Spleen (tissue), 11 donors: ENCODE results near the gene METTL26. TPM values are rescaled to one million over a fixed set of nuclear protein-coding genes. Genes with fewer than 3 reads are reported as not detected.

Source experiments
- DNase-seq: peaks from one replicate; pipeline ENCODE4 v3.0.0-alpha.2; 2020
- H3K27ac ChIP-seq, 8 donors: fragments of 200-600 bp; sonication (generic) in 7 of 8; 1 replicate in 4 of 8; 2 replicates in 4 of 8; pipeline versions ENCODE4 v1.5.0 to v1.8.0; 2016 to 2021; ENCODE audit warnings: inconsistent platforms in 4 of 8, mild to moderate bottlenecking in 4 of 8, moderate library complexity in 1 of 8
- H3K27me3 ChIP-seq, 7 donors: fragments of 200-600 bp; sonication (generic) in 6 of 7; replicated peaks in 1 of 7; 1 replicate in 4 of 7; 2 replicates in 3 of 7; pipeline versions ENCODE4 v1.5.0 to v1.8.0; 2016 to 2021; ENCODE audit warnings: inconsistent platforms in 3 of 7, mild to moderate bottlenecking in 1 of 7
- H3K36me3 ChIP-seq, 6 donors: fragments of 200-600 bp; sonication (generic) in 5 of 6; 1 replicate in 4 of 6; 2 replicates in 2 of 6; pipeline versions ENCODE4 v1.5.0 to v1.8.0; 2016 to 2021; ENCODE audit warnings: inconsistent platforms in 2 of 6
- H3K4me1 ChIP-seq, 6 donors: fragments of 200-600 bp; sonication (generic) in 5 of 6; 1 replicate in 3 of 6; 2 replicates in 3 of 6; pipeline versions ENCODE4 v1.5.0 to v1.8.0; 2016 to 2021; ENCODE audit warnings: inconsistent platforms in 3 of 6
- H3K4me3 ChIP-seq, 8 donors: fragments of 200-600 bp; sonication (generic) in 7 of 8; 1 replicate in 4 of 8; 2 replicates in 4 of 8; pipeline versions ENCODE4 v1.5.0 to v1.8.0; 2016 to 2021; ENCODE audit warnings: inconsistent platforms in 4 of 8, mild to moderate bottlenecking in 4 of 8, moderate library complexity in 2 of 8
- H3K9me3 ChIP-seq, 8 donors: fragments of 200-600 bp; sonication (generic) in 7 of 8; 1 replicate in 4 of 8; 2 replicates in 4 of 8; pipeline versions ENCODE4 v1.5.0 to v1.8.0; 2016 to 2021; ENCODE audit warnings: inconsistent platforms in 4 of 8
- POLR2A ChIP-seq, 3 donors: fragments of 450-650 bp; IDR thresholded peaks; one replicate each; pipeline ENCODE4 v1.5.1; 2017; ENCODE audit warnings: antibody characterized with exemption in 3 of 3, mild to moderate bottlenecking in 1 of 3
- POLR2AphosphoS5 ChIP-seq, 3 donors: sonication (generic); formaldehyde crosslinking; IDR thresholded peaks; one replicate each; pipeline ENCODE4 v1.5.1; 2017; ENCODE audit warnings: antibody characterized with exemption in 3 of 3
- WGBS, 5 donors: extraction: QIAGEN DNeasy Blood & Tissue Kit in 3 of 5; methylation state at CpG; one replicate each; pipeline versions ENCODE4 v1.1.5 to v1.1.7; 2013 to 2018; 5-methylcytosine and 5-hydroxymethylcytosine counted together
- intact Hi-C: fragments of 100-400 bp; cut with DNase I; formaldehyde crosslinking; loops from one replicate; pipeline ENCODE4 v1.15.0; 2023; ENCODE audit warnings: low total_unique reads
- polyA plus RNA-seq, 3 donors: library from polyadenylated mRNA; stranded (reverse); fragments of 200-250 nt; gene quantifications; one replicate each; pipeline ENCODE4 v1.2.1, GENCODE V29; 2013
- total RNA-seq, 7 donors: library from RNA; depleted of rRNA in 3 of 7; stranded (reverse); fragments of >200 nt in 3 of 7; fragmentation: NEBNext Ultra II Directional in 4 of 7; extraction: Animal tissue kit (Norgen Biotek cat#: 25700) in 4 of 7; gene quantifications; one replicate each; pipeline versions ENCODE4 v1.1.0 to v1.2.1, GENCODE V29; 2016 to 2021
- TF ChIP-seq, protein P1 (sequence below), 11 experiments: fragments of 200-600 bp in 7 of 11; fragments of 450-650 bp in 4 of 11; sonication (generic) in 4 of 11; IDR thresholded peaks in 8 of 11; conservative IDR thresholded peaks in 3 of 11; 1 replicate in 7 of 11; 2 replicates in 4 of 11; pipeline versions ENCODE4 v1.4.0 to v1.8.0; 2016 to 2021; ENCODE audit warnings: antibody characterized with exemption in 11 of 11, inconsistent platforms in 4 of 11, mild to moderate bottlenecking in 1 of 11
- donor health status: healthy with polysubstance abuse.
- donor health status: DM: no; HTN: no; CAD: no; lungs with moderate emphysema.
- donor health status: DM: no; HTN: no; CAD: no.
- donor health status: Bipolar disorder and iron deficiency.
- donor health status: healthy.
- donor health status: DM: no; HTN: no; CAD: no.
- donor health status: DM: yes; HTN: yes; CAD: no.

METTL26 gene
- total and polyA plus RNA-seq, 10 donors, result 39.6 to 165 (median 59.4) TPM

DNA sequence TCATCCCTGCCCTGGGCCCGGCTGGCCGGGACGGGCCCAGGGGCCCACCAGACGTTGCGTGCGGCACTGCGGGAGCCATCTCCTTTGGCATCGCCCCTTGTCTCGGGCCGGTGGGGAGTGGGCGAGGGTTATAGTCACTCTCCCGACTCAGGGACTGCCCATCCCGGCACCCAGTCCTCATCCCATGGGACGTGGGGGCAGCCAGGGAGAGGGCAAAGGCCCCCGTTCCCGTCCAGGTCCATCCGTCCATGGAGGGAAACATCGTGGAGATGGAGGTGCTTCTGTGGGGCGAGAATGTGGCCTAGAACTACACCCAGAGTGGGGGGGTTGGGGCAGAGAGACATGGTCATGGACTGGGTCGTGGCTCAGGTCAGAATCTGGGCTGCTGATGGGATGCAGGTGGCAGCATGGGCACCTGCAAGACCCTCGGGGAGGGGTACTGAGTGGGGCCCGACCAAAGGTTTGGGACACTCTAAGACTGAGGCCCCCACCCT is 10.6 kb upstream of the METTL26 start:
- no peak for DNase-seq
- peaks cover 23 to 84% (median 62%) of the 10 kb centered on the region in 6 donors for H3K4me1 ChIP-seq
- intact Hi-C loops, result no loop called here
- no peaks in the 10 kb centered on the region for H3K9me3 ChIP-seq
- H3K27me3 ChIP-seq, result no peaks in the 10 kb centered on the region
- WGBS, 5 donors, result 70 to 91% (median 87%) methylated on average over 13 to 22 of the region's 22 CpGs
- H3K36me3 ChIP-seq, result peaks cover 0 to 2% (median 0%) of the 10 kb centered on the region in 6 donors
- TF ChIP-seq POLR2A (IDR thresholded peaks at IDR 0.05) (no peak), POLR2AphosphoS5 (IDR thresholded peaks at IDR 0.05) (no peak)
- TF ChIP-seq, protein P1, sequence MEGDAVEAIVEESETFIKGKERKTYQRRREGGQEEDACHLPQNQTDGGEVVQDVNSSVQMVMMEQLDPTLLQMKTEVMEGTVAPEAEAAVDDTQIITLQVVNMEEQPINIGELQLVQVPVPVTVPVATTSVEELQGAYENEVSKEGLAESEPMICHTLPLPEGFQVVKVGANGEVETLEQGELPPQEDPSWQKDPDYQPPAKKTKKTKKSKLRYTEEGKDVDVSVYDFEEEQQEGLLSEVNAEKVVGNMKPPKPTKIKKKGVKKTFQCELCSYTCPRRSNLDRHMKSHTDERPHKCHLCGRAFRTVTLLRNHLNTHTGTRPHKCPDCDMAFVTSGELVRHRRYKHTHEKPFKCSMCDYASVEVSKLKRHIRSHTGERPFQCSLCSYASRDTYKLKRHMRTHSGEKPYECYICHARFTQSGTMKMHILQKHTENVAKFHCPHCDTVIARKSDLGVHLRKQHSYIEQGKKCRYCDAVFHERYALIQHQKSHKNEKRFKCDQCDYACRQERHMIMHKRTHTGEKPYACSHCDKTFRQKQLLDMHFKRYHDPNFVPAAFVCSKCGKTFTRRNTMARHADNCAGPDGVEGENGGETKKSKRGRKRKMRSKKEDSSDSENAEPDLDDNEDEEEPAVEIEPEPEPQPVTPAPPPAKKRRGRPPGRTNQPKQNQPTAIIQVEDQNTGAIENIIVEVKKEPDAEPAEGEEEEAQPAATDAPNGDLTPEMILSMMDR (IDR thresholded peaks at IDR 0.05 in 8 of 11, conservative IDR thresholded peaks at IDR 0.05 in 3 of 11), result no peak
- no peak overlapping the region for H3K4me3 ChIP-seq
- H3K27ac ChIP-seq, result peak overlapping the region in 2 of 8 donors; percentile 92 to 96

- intact Hi-C loops, result no loop called here
- H3K36me3 ChIP-seq, result no peaks in the 10 kb centered on the region
- peaks cover 23 to 89% (median 66%) of the 10 kb centered on the region in 6 donors for H3K4me1 ChIP-seq
- H3K27me3 ChIP-seq, result no peaks in the 10 kb centered on the region
- H3K27ac ChIP-seq, result peak overlapping the region in 2 of 8 donors; percentile 12 to 96
- no peak overlapping the region for H3K4me3 ChIP-seq
- H3K9me3 ChIP-seq, result no peaks in the 10 kb centered on the region
- WGBS, 5 donors, result 70 to 88% (median 81%) methylated on average over 15 to 32 of the region's 32 CpGs
- TF ChIP-seq POLR2AphosphoS5 (IDR thresholded peaks at IDR 0.05), result peak in 2 of 3 donors; percentile 14 to 36
- TF ChIP-seq, protein P1 (IDR thresholded peaks at IDR 0.05 in 8 of 11, conservative IDR thresholded peaks at IDR 0.05 in 3 of 11), result no peak
- DNase-seq, result no peak
Measured at GRCh38 chr16:645852-646678, 10.0 kb upstream of the METTL26 start.

DNA sequence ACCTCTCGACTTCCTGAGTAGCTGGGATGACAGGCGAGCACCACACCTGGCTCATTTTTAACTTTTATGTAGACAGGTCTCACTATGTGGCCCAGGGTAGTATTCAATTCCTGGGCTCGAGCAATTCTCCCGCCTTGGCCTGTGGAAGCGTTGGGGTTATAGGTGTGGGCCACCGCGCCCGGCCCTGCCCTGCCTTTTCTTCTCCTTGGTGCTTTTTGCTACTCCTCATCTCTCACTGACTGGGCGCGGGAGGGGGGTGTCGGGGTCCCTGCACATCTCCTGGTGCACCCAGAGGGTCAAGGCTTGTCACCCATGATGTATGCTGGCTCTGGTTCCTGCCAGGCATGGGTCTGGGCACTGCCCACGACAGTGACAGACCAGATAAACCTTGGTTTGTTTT is 8.5 kb upstream of the METTL26 start:
- no peak for DNase-seq
- H3K27ac ChIP-seq, result no peak overlapping the region
- 91 to 95% (median 93%) methylated on average over 12 of the region's 12 CpGs for WGBS, 5 donors
- no peaks in the 10 kb centered on the region for H3K36me3 ChIP-seq
- H3K27me3 ChIP-seq, result no peaks in the 10 kb centered on the region
- intact Hi-C loops, result loop anchor here (5.0 kb wide), 1 partner anchor 57 kb away; no protein-coding TSS in a partner anchor
- peaks cover 23 to 87% (median 57%) of the 10 kb centered on the region in 6 donors for H3K4me1 ChIP-seq
- TF ChIP-seq, protein P1 (IDR thresholded peaks at IDR 0.05 in 8 of 11, conservative IDR thresholded peaks at IDR 0.05 in 3 of 11), result no peak
- TF ChIP-seq POLR2AphosphoS5 (IDR thresholded peaks at IDR 0.05) (no peak), POLR2A (IDR thresholded peaks at IDR 0.05) (no peak)
- H3K9me3 ChIP-seq, result no peaks in the 10 kb centered on the region
- no peak overlapping the region for H3K4me3 ChIP-seq

- Histone ChIP-seq H3K27ac (peak overlapping the region in 6 of 8 donors; percentile 88 to 93 (median 89)), H3K27me3 (no peaks in the 10 kb centered on the region), H3K9me3 (no peaks in the 10 kb centered on the region), H3K36me3 (no peaks in the 10 kb centered on the region), H3K4me3 (peak overlapping the region; percentile 82 to 99 (median 94)), H3K4me1 (peaks cover 17 to 88% (median 54%) of the 10 kb centered on the region in 6 donors)
- TF ChIP-seq, protein P1 (IDR thresholded peaks at IDR 0.05 in 8 of 11, conservative IDR thresholded peaks at IDR 0.05 in 3 of 11), result no peak
- no peak for TF ChIP-seq POLR2A (IDR thresholded peaks at IDR 0.05)
- TF ChIP-seq POLR2AphosphoS5 (IDR thresholded peaks at IDR 0.05), result no peak
- intact Hi-C loops, result loop anchor here (5.0 kb wide), 1 partner anchor 56 kb away; no protein-coding TSS in a partner anchor
- DNase-seq, result peak; percentile 79
- WGBS, 5 donors, result 84 to 91% (median 86%) methylated on average over 12 to 13 of the region's 13 CpGs
Measured at GRCh38 chr16:643050-643368, 6.9 kb upstream of the METTL26 start.
